ENCODE measurements around the gene PIGP. TPM values are rescaled to one million over a fixed set of nuclear protein-coding genes. Genes with fewer than 3 reads are reported as not detected.

The PIGP gene
- total and polyA plus RNA-seq, 2 of the 13 experiments (the other 11 are each of a cell fraction or from before 2014, with no cell fraction given): 14.8 to 33.4 TPM

DNA sequence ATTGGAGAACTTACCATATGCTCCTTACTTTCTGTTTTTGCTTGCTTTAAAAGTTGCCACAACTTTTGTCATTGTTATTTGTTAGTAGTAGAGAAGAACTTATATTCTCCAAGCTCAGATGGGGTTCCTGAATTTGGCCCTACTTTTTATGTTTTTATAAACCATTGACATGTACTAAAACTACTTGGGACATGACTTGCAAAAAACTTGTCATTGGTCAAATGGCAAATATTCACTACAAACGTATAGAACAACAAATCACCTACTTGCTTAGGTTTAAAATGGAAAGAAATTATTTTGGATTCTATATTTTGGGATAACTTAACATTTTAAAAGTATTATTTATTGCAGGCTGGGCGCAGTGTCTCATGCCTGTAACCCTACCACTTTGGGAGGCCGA lies 32.7 kb downstream of the PIGP start:
- FAIRE-seq (no peak), ATAC-seq (no peak), DNase-seq (ENCODE audit: low spot score) (no peak)
- Histone ChIP-seq H4K20me1 (ENCODE audit: insufficient read depth, low read length) (no peaks in the 10 kb centered on the region), H3K9me3 (ENCODE audit: low read length) (no peaks in the 10 kb centered on the region), H3K4me2 (ENCODE audit: low read depth, low read length) (no peak overlapping the region), H2AFZ (ENCODE audit: low read length) (no peak overlapping the region), H3K79me2 (ENCODE audit: insufficient read depth, low read length) (no peaks in the 10 kb centered on the region), H3K36me3 (replicated peaks in 1 of 2; ENCODE audit: control insufficient read depth in 1 of 2, insufficient read depth in 2 of 2, low read length in 2 of 2) (no peaks in the 10 kb centered on the region), H3K4me3 (replicated peaks in 1 of 3; ENCODE audit: insufficient read depth in 1 of 3, low read depth in 2 of 3, low read length in 3 of 3) (no peak overlapping the region), H3K4me1 (ENCODE audit: insufficient read depth, low read length) (peaks cover 28% of the 10 kb centered on the region), H3K27ac (ENCODE audit: extremely low read length, insufficient read depth, low read length) (no peak overlapping the region), H3K9ac (ENCODE audit: insufficient read depth, low read depth, low read length) (no peak overlapping the region), H3K27me3 (ENCODE audit: control insufficient read depth in 1 of 2, insufficient read depth in 2 of 2, low read length in 2 of 2) (peaks cover 0 to 2% of the 10 kb centered on the region in 2 experiments; a peak in 1 of 5 replicates)
- ChIA-PET POLR2A (no interaction called here), CTCF (ENCODE audit: low intra/inter-chr PET ratio, low total read pairs) (no interaction called here)
- TF ChIP-seq NFE2L2 (IDR thresholded peaks at IDR 0.05; ENCODE audit: low read length): peak; percentile 69
- TF ChIP-seq TOPORS (CRISPR knock-in tag; IDR thresholded peaks at IDR 0.05): no peak
- TF ChIP-seq, protein P1, sequence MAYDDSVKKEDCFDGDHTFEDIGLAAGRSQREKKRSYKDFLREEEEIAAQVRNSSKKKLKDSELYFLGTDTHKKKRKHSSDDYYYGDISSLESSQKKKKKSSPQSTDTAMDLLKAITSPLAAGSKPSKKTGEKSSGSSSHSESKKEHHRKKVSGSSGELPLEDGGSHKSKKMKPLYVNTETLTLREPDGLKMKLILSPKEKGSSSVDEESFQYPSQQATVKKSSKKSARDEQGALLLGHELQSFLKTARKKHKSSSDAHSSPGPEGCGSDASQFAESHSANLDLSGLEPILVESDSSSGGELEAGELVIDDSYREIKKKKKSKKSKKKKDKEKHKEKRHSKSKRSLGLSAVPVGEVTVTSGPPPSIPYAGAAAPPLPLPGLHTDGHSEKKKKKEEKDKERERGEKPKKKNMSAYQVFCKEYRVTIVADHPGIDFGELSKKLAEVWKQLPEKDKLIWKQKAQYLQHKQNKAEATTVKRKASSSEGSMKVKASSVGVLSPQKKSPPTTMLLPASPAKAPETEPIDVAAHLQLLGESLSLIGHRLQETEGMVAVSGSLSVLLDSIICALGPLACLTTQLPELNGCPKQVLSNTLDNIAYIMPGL (CRISPR knock-in tag; IDR thresholded peaks at IDR 0.05; ENCODE audit: borderline replicate concordance in 1 of 2, low read depth in 1 of 2): no peak
- in situ Hi-C loops (cut with HindIII; ENCODE audit: extremely low pct_ligation_motif_present, low pct_unique_long_range_greater_than_20kb) (no loop called here), intact Hi-C loops (cut with micrococcal nuclease; ENCODE audit: unreplicated experiment) (no loop called here)
- BruUV-seq (replicated peaks): no TSS peak
- WGBS (ENCODE audit: low lambda C conversion rate): 47% methylated on average over 3 of the region's 3 CpGs

DNA sequence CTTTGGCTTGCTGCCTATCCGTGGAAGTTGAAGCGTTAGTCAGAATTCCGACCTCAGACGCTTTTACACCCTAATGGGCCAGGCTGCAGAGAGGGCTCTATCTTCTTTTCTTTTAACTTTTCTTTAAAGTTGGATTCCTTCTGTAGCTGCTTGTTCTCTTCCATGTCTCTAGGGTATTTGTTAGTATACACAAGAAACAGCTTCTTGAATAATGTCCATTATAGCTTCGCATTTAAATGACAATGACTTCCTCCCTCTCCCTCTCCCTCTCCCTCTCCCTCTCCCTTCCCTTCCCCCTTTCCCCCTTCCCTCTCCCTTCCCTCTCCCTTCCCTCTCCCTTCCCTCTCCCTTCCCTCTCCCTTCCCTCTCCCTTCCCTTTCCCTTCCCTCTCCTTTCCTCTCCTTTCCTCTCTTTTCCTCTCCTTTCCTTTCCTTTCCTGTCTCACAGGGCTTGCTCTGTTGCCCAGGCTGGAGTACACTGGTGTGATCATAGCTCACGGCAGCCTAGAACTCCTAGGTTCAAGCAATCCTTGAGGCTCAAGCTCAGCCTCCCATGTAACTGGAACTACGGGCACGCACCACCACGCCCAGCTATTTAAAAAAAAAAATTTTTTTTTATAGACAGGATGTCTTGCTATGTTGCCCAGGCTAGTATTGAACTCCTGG lies 33.3 kb downstream of the PIGP start:
- Histone ChIP-seq H3K36me3 (replicated peaks in 1 of 2; ENCODE audit: control insufficient read depth in 1 of 2, insufficient read depth in 2 of 2, low read length in 2 of 2) (no peaks in the 10 kb centered on the region), H3K4me3 (replicated peaks in 1 of 3; ENCODE audit: insufficient read depth in 1 of 3, low read depth in 2 of 3, low read length in 3 of 3) (no peak overlapping the region), H3K79me2 (ENCODE audit: insufficient read depth, low read length) (no peaks in the 10 kb centered on the region), H3K4me2 (ENCODE audit: low read depth, low read length) (no peak overlapping the region), H3K4me1 (ENCODE audit: insufficient read depth, low read length) (peaks cover 21% of the 10 kb centered on the region), H3K27me3 (ENCODE audit: control insufficient read depth in 1 of 2, insufficient read depth in 2 of 2, low read length in 2 of 2) (peaks cover 0 to 2% of the 10 kb centered on the region in 2 experiments; a peak in 1 of 5 replicates), H4K20me1 (ENCODE audit: insufficient read depth, low read length) (no peaks in the 10 kb centered on the region), H3K9ac (ENCODE audit: insufficient read depth, low read depth, low read length) (no peak overlapping the region), H3K9me3 (ENCODE audit: low read length) (no peaks in the 10 kb centered on the region), H2AFZ (ENCODE audit: low read length) (no peak overlapping the region), H3K27ac (ENCODE audit: extremely low read length, insufficient read depth, low read length) (no peak overlapping the region)
- FAIRE-seq (no peak), DNase-seq (ENCODE audit: low spot score) (no peak), ATAC-seq (no peak)
- peak; percentile 94 for TF ChIP-seq PCBP1 (IDR thresholded peaks at IDR 0.05; ENCODE audit: borderline replicate concordance, low read depth, low read length)
- TF ChIP-seq NFE2L2 (IDR thresholded peaks at IDR 0.05; ENCODE audit: low read length): no peak
- TF ChIP-seq HNRNPK (IDR thresholded peaks at IDR 0.05; ENCODE audit: low read depth, low read length, poor library complexity, severe bottlenecking): peak; percentile 98
- no peak for TF ChIP-seq SIN3A (IDR thresholded peaks at IDR 0.05; ENCODE audit: borderline replicate concordance, low read depth, low read length)
- peak; percentile 76 for TF ChIP-seq PCBP2 (optimal IDR thresholded peaks at IDR 0.05; ENCODE audit: low read depth, low read length, poor library complexity, severe bottlenecking)
- TF ChIP-seq, protein P2, sequence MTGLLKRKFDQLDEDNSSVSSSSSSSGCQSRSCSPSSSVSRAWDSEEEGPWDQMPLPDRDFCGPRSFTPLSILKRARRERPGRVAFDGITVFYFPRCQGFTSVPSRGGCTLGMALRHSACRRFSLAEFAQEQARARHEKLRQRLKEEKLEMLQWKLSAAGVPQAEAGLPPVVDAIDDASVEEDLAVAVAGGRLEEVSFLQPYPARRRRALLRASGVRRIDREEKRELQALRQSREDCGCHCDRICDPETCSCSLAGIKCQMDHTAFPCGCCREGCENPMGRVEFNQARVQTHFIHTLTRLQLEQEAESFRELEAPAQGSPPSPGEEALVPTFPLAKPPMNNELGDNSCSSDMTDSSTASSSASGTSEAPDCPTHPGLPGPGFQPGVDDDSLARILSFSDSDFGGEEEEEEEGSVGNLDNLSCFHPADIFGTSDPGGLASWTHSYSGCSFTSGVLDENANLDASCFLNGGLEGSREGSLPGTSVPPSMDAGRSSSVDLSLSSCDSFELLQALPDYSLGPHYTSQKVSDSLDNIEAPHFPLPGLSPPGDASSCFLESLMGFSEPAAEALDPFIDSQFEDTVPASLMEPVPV (CRISPR knock-in tag; IDR thresholded peaks at IDR 0.05): no peak
- CTCF ChIA-PET (ENCODE audit: low intra/inter-chr PET ratio, low total read pairs): no interaction called here
- in situ Hi-C loops (cut with HindIII; ENCODE audit: extremely low pct_ligation_motif_present, low pct_unique_long_range_greater_than_20kb) (no loop called here), intact Hi-C loops (cut with micrococcal nuclease; ENCODE audit: unreplicated experiment) (no loop called here)
- POLR2A ChIA-PET: no interaction called here
- no TSS peak for BruUV-seq (replicated peaks)
- WGBS (ENCODE audit: low lambda C conversion rate): 60% methylated on average over 9 of the region's 9 CpGs
